Mucosa of descending colon (tissue), 3 donors: ENCODE results near the gene OR52R1. TPM values are rescaled to one million over a fixed set of nuclear protein-coding genes. Genes with fewer than 3 reads are reported as not detected.

Experiments used
- ATAC-seq: fragments of 200-7000 bp; cut with Tn5 transposase; one replicate; pipeline ENCODE4 v1.9.1; 2020; ENCODE audit warnings: mild to moderate bottlenecking, moderate library complexity
- DNase-seq, 3 donors: peaks; one replicate each; pipeline ENCODE4 v3.0.0-alpha.2; 2020
- H3K36me3 ChIP-seq: fragments of 200-600 bp; one replicate; pipeline ENCODE4 v1.8.0; 2021; ENCODE audit warnings: low read depth, mild to moderate bottlenecking
- H3K4me1 ChIP-seq: fragments of 200-600 bp; one replicate; pipeline ENCODE4 v1.8.0; 2021; ENCODE audit warnings: low read depth, mild to moderate bottlenecking
- H3K4me3 ChIP-seq: fragments of 200-600 bp; one replicate; pipeline ENCODE4 v1.8.0; 2021; ENCODE audit warnings: mild to moderate bottlenecking
- H3K9me3 ChIP-seq: fragments of 200-600 bp; one replicate; pipeline ENCODE4 v1.8.0; 2021; ENCODE audit warnings: mild to moderate bottlenecking
- CTCF ChIP-seq: fragments of 200-600 bp; IDR thresholded peaks from one replicate; pipeline ENCODE4 v1.8.0; 2022; ENCODE audit warnings: antibody characterized with exemption, mild to moderate bottlenecking
- intact Hi-C, 2 donors: fragments of 100-400 bp; cut with DNase I in 1 of 2; cut with micrococcal nuclease in 1 of 2; formaldehyde crosslinking; loops; one replicate each; pipeline versions ENCODE4 v1.11.0 to v1.11.1; 2022; cut with DNase I, micrococcal nuclease
- long read RNA-seq, 2 donors: library from polyadenylated mRNA; unstranded; transcript quantifications; one replicate each; pipeline ENCODE4 v2.0.0, GENCODE V29; 2019 to 2021
- total RNA-seq, 3 donors: library from RNA; stranded (reverse); fragmentation: NEBNext Ultra II Directional in 2 of 3; extraction: Animal tissue kit (Norgen Biotek cat#: 25700) in 2 of 3; gene quantifications; one replicate each; pipeline versions ENCODE4 v1.2.1 to v1.2.4, GENCODE V29; 2021 to 2023
- donor health status: DM: no; HTN: no; CAD: no; lungs with moderate emphysema.
- donor health status: DM: no; HTN: no; CAD: no.
- donor health status: DM: no; HTN: yes; CAD: no.

OR52R1 gene
- not detected for total RNA-seq
- long read RNA-seq, donor 1: 0 reads
- long read RNA-seq, donor 2: 0 reads

- ATAC-seq (no peak), DNase-seq (no peak)
- H3K9me3 ChIP-seq: no peaks in the 10 kb centered on the region
- H3K4me1 ChIP-seq: no peaks in the 10 kb centered on the region
- intact Hi-C loops: no loop called here
- no peak within 1 kb of the TSS for H3K4me3 ChIP-seq
- no peaks in the 10 kb centered on the region for H3K36me3 ChIP-seq
- no peak for TF ChIP-seq CTCF
Observed at GRCh38 chr11:4804280-4804679, at the start of gene OR52R1. TSS of gene OR52R1 (minus strand) at chr11:4804380. CDS start at chr11:4804380, 0 bp downstream.

GRCh38 chr11:4851033-4851432 lies 46.9 kb upstream of the OR52R1 start:
- intact Hi-C loops: no loop called here
- no peak for DNase-seq
- no peaks in the 10 kb centered on the region for H3K36me3 ChIP-seq
- TF ChIP-seq CTCF: no peak
- H3K9me3 ChIP-seq: no peaks in the 10 kb centered on the region
- no peak overlapping the region for H3K4me3 ChIP-seq
- ATAC-seq: no peak
- H3K4me1 ChIP-seq: no peaks in the 10 kb centered on the region

GRCh38 chr11:4848908-4849532 lies 44.8 kb upstream of the OR52R1 start, which contains the start of gene OR51S1:
TSS of gene OR51S1 (minus strand) at chr11:4849208. CDS start at chr11:4849208, 0 bp downstream.
- TF ChIP-seq CTCF: no peak
- DNase-seq: no peak
- no peak for ATAC-seq
- H3K9me3 ChIP-seq: no peaks in the 10 kb centered on the region
- intact Hi-C loops: no loop called here
- no peaks in the 10 kb centered on the region for H3K36me3 ChIP-seq
- no peaks in the 10 kb centered on the region for H3K4me1 ChIP-seq
- no peak within 1 kb of the TSS for H3K4me3 ChIP-seq

GRCh38 chr11:4839851-4840549 lies 35.8 kb upstream of the OR52R1 start:
- no peak for ATAC-seq
- no peaks in the 10 kb centered on the region for H3K9me3 ChIP-seq
- H3K4me1 ChIP-seq: no peaks in the 10 kb centered on the region
- no peaks in the 10 kb centered on the region for H3K36me3 ChIP-seq
- no peak for DNase-seq
- intact Hi-C loops: no loop called here
- no peak for TF ChIP-seq CTCF
- H3K4me3 ChIP-seq: no peak overlapping the region

GRCh38 chr11:4830909-4831308 lies 26.7 kb upstream of the OR52R1 start:
- Histone ChIP-seq H3K9me3 (no peaks in the 10 kb centered on the region), H3K36me3 (no peaks in the 10 kb centered on the region), H3K4me3 (no peak overlapping the region), H3K4me1 (no peaks in the 10 kb centered on the region)
- no peak for ATAC-seq
- no peak for TF ChIP-seq CTCF
- DNase-seq: no peak
- intact Hi-C loops: no loop called here
